ENCODE data around the gene ANKRD34A. TPM values are rescaled to one million over a fixed set of nuclear protein-coding genes. Genes with fewer than 3 reads are reported as not detected.

ANKRD34A gene
- total and polyA plus RNA-seq, 2 experiments from 2014 or later = 0.16 to 0.35 TPM

DNA sequence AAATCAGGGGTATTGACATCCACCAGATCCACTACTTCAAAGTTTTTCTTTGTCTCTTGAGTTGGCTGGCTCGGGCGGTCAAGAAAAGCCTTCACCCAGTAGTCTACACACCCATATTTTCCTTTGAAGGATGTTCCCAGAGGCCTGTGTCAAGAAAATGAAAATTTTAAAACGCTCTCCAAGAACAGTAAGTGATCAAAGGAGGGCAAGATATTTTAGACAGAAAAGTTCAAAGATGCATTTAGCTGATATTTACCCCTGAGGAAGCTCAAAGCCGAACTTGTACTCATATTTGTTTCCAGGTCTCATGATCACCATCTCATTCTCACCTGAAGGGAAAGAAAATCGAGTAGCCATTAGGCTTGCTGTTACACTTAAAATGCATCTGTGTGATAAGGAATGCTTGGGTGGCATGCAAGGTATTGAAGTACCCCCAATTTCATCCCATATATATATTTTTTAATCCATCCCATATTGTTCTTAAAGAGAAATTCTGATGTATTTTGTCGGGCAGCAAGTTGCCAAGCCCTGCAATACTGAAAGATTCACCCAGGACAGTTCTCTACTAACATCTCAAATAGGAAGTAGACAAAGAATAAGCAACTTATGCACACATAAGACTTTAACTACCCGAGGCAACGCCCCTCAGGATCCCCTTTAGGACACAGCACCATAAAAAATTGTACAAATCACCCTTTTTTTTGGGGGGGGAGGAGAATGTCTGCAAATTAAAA, 30.9 kb upstream of the ANKRD34A start (continued):
- no peak for TF ChIP-seq POLR2AphosphoS5 (IDR thresholded peaks at IDR 0.05; ENCODE audit: low read depth)
- no peak for TF ChIP-seq CREB1 (CRISPR knock-in tag; IDR thresholded peaks at IDR 0.05; ENCODE audit: low read depth)
- no peak for TF ChIP-seq ZNF114 (CRISPR knock-in tag; IDR thresholded peaks at IDR 0.05)
- no peak for TF ChIP-seq JUNB (IDR thresholded peaks at IDR 0.05; ENCODE audit: unreplicated experiment)
- no peak for TF ChIP-seq NANOG (IDR thresholded peaks at IDR 0.05; ENCODE audit: borderline replicate concordance)
- TF ChIP-seq ZNF331 (CRISPR knock-in tag; IDR thresholded peaks at IDR 0.05; ENCODE audit: low read depth) = no peak

DNA sequence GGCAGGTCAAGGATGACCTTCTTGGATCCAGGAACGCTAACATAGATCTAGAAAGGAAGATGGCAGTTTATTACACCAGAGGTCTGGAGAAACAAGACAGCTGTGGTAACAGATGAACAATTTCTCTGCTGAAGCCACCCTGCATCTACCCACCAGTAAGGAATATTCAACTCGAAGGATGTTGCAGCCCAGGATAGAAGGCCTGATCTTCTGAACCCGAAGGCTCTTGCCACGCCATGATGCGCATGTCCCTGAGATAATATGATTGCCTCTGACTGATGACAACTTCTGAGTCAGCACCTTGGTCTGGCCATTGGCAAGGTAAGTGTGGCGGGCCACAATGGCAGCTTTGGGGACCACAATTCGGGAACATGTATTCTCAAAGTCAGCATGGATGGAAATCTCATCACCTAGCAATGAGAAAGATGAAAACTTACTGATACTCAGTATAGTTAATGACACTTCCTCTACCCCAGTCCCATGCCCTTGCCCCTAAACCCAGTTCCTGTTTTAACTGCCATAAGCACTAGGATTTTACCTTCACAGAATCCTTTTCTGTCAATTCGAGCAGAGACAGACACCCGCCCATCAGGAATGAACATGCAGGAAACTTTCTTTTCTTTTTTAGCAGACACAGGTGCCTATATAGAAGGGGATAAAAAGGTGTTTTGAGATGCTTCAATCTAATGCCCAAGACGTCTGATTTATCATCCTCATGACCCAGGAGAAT, 30.2 kb upstream of the ANKRD34A start:
- Histone ChIP-seq H3K4me2 (peak overlapping the region; percentile 87), H3F3A (replicated peaks; ENCODE audit: low read depth) (peaks cover 5% of the 10 kb centered on the region), H3K36me3 (ENCODE audit: insufficient read depth) (no peaks in the 10 kb centered on the region; the same call in 1 of the 2 replicates), H3K4me3 (peak overlapping the region; percentile 75), H3K27me3 (ENCODE audit: insufficient read depth) (no peaks in the 10 kb centered on the region), H3K9me2 (ENCODE audit: insufficient read depth) (no peaks in the 10 kb centered on the region), H3K4me1 (ENCODE audit: insufficient read depth) (peaks cover 34% of the 10 kb centered on the region), H2AFZ (no peak overlapping the region), H3K79me2 (replicated peaks; ENCODE audit: insufficient read depth) (peaks cover 18% of the 10 kb centered on the region), H3K27ac (ENCODE audit: low read depth) (no peak overlapping the region), H4K20me1 (replicated peaks; ENCODE audit: insufficient read depth) (no peaks in the 10 kb centered on the region)
- peaks cover 9% of the 10 kb centered on the region for H3K27me3 Mint-ChIP-seq (ENCODE audit: insufficient read depth, low read depth, poor library complexity)
- H3K4me1 Mint-ChIP-seq = peaks cover 50% of the 10 kb centered on the region
- peaks cover 48% of the 10 kb centered on the region for H3K36me3 Mint-ChIP-seq (ENCODE audit: low read depth)
- H3K9me3 Mint-ChIP-seq = no peaks in the 10 kb centered on the region
- TF ChIP-seq NANOG (IDR thresholded peaks at IDR 0.05; ENCODE audit: borderline replicate concordance) (no peak), EZH2 (IDR thresholded peaks at IDR 0.05; ENCODE audit: low read depth, unreplicated experiment) (no peak), POLR2AphosphoS5 (IDR thresholded peaks at IDR 0.05; ENCODE audit: low read depth) (peak; percentile 14; the same call in 1 of the 2 replicates), CREB1 (CRISPR knock-in tag; IDR thresholded peaks at IDR 0.05; ENCODE audit: low read depth) (no peak), JUNB (IDR thresholded peaks at IDR 0.05; ENCODE audit: unreplicated experiment) (no peak)
- TF ChIP-seq, protein P1, sequence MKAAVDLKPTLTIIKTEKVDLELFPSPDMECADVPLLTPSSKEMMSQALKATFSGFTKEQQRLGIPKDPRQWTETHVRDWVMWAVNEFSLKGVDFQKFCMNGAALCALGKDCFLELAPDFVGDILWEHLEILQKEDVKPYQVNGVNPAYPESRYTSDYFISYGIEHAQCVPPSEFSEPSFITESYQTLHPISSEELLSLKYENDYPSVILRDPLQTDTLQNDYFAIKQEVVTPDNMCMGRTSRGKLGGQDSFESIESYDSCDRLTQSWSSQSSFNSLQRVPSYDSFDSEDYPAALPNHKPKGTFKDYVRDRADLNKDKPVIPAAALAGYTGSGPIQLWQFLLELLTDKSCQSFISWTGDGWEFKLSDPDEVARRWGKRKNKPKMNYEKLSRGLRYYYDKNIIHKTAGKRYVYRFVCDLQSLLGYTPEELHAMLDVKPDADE (IDR thresholded peaks at IDR 0.05) = no peak
- TF ChIP-seq, protein P2, sequence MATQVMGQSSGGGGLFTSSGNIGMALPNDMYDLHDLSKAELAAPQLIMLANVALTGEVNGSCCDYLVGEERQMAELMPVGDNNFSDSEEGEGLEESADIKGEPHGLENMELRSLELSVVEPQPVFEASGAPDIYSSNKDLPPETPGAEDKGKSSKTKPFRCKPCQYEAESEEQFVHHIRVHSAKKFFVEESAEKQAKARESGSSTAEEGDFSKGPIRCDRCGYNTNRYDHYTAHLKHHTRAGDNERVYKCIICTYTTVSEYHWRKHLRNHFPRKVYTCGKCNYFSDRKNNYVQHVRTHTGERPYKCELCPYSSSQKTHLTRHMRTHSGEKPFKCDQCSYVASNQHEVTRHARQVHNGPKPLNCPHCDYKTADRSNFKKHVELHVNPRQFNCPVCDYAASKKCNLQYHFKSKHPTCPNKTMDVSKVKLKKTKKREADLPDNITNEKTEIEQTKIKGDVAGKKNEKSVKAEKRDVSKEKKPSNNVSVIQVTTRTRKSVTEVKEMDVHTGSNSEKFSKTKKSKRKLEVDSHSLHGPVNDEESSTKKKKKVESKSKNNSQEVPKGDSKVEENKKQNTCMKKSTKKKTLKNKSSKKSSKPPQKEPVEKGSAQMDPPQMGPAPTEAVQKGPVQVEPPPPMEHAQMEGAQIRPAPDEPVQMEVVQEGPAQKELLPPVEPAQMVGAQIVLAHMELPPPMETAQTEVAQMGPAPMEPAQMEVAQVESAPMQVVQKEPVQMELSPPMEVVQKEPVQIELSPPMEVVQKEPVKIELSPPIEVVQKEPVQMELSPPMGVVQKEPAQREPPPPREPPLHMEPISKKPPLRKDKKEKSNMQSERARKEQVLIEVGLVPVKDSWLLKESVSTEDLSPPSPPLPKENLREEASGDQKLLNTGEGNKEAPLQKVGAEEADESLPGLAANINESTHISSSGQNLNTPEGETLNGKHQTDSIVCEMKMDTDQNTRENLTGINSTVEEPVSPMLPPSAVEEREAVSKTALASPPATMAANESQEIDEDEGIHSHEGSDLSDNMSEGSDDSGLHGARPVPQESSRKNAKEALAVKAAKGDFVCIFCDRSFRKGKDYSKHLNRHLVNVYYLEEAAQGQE (IDR thresholded peaks at IDR 0.05; ENCODE audit: unreplicated experiment) = no peak
- H3K27ac Mint-ChIP-seq = no peak overlapping the region
- H3K4me3 Mint-ChIP-seq = peak overlapping the region; percentile 99
- ATAC-seq = no peak
- no peak for DNase-seq (ENCODE audit: low spot score)
